GM21619 (cell line): Measurements from ENCODE around the gene TGM4.
"Not testable (repeated sequence)": the region's sequence is repeated elsewhere in the genome, so short reads cannot be mapped to it uniquely, and the experiment has no call there.

Experiments used
- ATAC-seq: cut with Tn5 transposase; IDR thresholded peaks from one replicate; pipeline ENCODE4 v1.9.1; 2021; ENCODE audit not compliant: unreplicated experiment

The TGM4 gene

GRCh38 chr3:44913868-44914468, 39.6 kb downstream of the TGM4 start:
- ATAC-seq: no peak

GRCh38 chr3:44914936-44915335, 40.5 kb downstream of the TGM4 start:
- no peak for ATAC-seq

GRCh38 chr3:44915702-44916438, 41.5 kb downstream of the TGM4 start:
- ATAC-seq: no peak

- ATAC-seq: no peak
These were observed 43.7 kb downstream of the TGM4 start for GRCh38 chr3:44918087-44918486.

GRCh38 chr3:44918581-44918980, 44.2 kb downstream of the TGM4 start:
- ATAC-seq: no peak

GRCh38 chr3:44920081-44920480, 45.7 kb downstream of the TGM4 start:
- ATAC-seq: no peak

GRCh38 chr3:44923632-44924456, 49.4 kb downstream of the TGM4 start:
- ATAC-seq: no peak

- ATAC-seq: no peak
These were observed 50.2 kb downstream of the TGM4 start for GRCh38 chr3:44924457-44925084.

- no peak for ATAC-seq
These were observed 51.8 kb downstream of the TGM4 start for GRCh38 chr3:44926172-44926571.

- ATAC-seq: no peak
These were observed 52.5 kb downstream of the TGM4 start for GRCh38 chr3:44926921-44927320.

- no peak for ATAC-seq
These were observed 53.0 kb downstream of the TGM4 start for GRCh38 chr3:44927371-44927770.

- no peak for ATAC-seq
These were observed 55.4 kb downstream of the TGM4 start for GRCh38 chr3:44929782-44930181.

GRCh38 chr3:44930911-44931310, 56.5 kb downstream of the TGM4 start:
- ATAC-seq: no peak

GRCh38 chr3:44931791-44932190, 57.4 kb downstream of the TGM4 start:
- no peak for ATAC-seq

- no peak for ATAC-seq
These were observed 57.9 kb downstream of the TGM4 start for GRCh38 chr3:44932271-44932670.

- ATAC-seq: no peak
These were observed 58.9 kb downstream of the TGM4 start for GRCh38 chr3:44932986-44933944.

- no peak for ATAC-seq
These were observed 65.2 kb downstream of the TGM4 start for GRCh38 chr3:44939581-44940036.

GRCh38 chr3:44942202-44942921, 68.0 kb downstream of the TGM4 start:
- ATAC-seq: no peak

- ATAC-seq: no peak
These were observed 73.8 kb downstream of the TGM4 start for GRCh38 chr3:44948239-44948638.

- ATAC-seq: not testable (repeated sequence)
These were observed 75.4 kb downstream of the TGM4 start for GRCh38 chr3:44949770-44950169.
